ENCODE measurements around the gene PC. TPM values are rescaled to one million over a fixed set of nuclear protein-coding genes. Genes with fewer than 3 reads are reported as not detected.
"Not testable (repeated sequence)": the region's sequence is repeated elsewhere in the genome, so short reads cannot be mapped to it uniquely, and the experiment has no call there.

The PC gene, protein sequence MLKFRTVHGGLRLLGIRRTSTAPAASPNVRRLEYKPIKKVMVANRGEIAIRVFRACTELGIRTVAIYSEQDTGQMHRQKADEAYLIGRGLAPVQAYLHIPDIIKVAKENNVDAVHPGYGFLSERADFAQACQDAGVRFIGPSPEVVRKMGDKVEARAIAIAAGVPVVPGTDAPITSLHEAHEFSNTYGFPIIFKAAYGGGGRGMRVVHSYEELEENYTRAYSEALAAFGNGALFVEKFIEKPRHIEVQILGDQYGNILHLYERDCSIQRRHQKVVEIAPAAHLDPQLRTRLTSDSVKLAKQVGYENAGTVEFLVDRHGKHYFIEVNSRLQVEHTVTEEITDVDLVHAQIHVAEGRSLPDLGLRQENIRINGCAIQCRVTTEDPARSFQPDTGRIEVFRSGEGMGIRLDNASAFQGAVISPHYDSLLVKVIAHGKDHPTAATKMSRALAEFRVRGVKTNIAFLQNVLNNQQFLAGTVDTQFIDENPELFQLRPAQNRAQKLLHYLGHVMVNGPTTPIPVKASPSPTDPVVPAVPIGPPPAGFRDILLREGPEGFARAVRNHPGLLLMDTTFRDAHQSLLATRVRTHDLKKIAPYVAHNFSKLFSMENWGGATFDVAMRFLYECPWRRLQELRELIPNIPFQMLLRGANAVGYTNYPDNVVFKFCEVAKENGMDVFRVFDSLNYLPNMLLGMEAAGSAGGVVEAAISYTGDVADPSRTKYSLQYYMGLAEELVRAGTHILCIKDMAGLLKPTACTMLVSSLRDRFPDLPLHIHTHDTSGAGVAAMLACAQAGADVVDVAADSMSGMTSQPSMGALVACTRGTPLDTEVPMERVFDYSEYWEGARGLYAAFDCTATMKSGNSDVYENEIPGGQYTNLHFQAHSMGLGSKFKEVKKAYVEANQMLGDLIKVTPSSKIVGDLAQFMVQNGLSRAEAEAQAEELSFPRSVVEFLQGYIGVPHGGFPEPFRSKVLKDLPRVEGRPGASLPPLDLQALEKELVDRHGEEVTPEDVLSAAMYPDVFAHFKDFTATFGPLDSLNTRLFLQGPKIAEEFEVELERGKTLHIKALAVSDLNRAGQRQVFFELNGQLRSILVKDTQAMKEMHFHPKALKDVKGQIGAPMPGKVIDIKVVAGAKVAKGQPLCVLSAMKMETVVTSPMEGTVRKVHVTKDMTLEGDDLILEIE
- 10 to 100 TPM in 1 of 4 donors, 1 to 10 TPM in 3; 2.0 to 11.8 (median 5.1) TPM for total RNA-seq
- 10 to 100 TPM; 27.0 to 40.2 (median 34.2) TPM for polyA plus RNA-seq

DNA sequence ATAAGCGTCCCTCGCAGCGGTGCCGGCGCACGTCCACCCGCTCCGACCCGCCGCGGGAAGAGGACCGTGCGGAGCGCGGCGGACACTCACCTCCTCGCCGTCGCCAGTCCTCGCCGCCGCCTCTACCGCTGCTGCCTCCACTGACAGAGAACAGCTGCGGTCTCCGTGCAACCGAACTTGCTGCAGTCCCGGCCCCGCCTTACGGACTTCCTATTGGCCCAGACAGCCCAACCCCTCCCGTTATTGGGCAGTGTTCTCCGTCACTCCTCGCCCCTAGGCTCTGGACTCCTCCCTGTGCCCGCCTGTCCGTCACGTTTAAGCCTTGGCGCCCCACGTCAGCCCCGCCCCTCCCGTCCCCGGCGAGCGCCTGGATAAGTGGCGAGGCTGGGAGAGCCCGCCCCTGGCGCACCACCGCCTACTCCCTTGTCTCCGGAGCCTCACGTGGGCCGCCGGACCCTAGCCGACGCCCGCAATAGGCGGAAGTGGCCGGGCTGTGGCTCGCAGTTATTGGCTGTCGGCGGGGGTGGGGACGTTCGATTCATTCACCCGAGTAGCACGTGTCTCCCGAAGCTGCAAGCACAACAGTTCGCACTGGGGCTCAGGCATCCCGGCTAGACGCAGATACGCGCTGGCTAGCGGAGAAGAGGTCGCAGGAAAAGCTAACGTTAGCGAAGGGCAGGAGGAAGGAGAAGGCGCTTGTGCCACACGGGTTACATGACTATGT lies at the start of gene PC:
TSS of gene PC (minus strand) at position 152 of the 724 bp plus-strand sequence. CDS start 86,224 bp downstream, outside the sequence.
- 1% methylated on average over 74 of the region's 74 CpGs for WGBS, 2 donors
- Histone ChIP-seq H3K36me3 (no peaks in the 10 kb centered on the region), H3K27me3 (no peaks in the 10 kb centered on the region), H3K27ac (peak within 1 kb of the TSS; percentile 76 to 81 (median 78)), H3K9me3 (no peaks in the 10 kb centered on the region), H3K4me1 (peaks cover 0 to 17% (median 14%) of the 10 kb centered on the region in 4 donors), H3K4me3 (peak within 1 kb of the TSS; percentile 55 to 80 (median 70))
- TF ChIP-seq POLR2AphosphoS5 (IDR thresholded peaks at IDR 0.05) (peak; percentile 75 to 93 (median 92)), EP300 (IDR thresholded peaks at IDR 0.05) (no peak), CTCF (IDR thresholded peaks at IDR 0.05) (no peak), POLR2A (IDR thresholded peaks at IDR 0.05) (peak; percentile 36 to 77)
- intact Hi-C loops (cut with DNase I) = no loop called here
- DNase-seq = peak; percentile 100

DNA sequence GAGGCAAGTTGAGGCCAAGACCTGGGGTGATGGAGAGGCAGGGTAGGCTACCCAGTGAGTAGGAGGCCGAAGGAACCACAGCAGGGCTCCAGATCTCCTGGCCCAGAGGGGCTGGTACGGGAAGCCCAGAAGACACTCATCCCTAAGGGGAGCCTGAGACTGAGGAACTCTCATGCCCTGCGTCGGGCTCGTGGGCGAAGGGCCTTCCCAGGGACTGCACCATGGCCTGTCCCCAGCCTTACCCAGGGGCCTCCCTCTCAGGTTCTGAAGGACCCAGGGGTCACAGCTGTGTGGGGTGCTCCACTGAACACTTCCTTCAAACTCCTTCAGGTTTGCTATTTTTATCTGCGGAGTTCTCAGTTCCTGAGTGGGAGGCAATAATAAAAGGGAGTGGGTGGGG lies 48.9 kb upstream of the PC start:
- no peak for DNase-seq
- H3K27me3 ChIP-seq = no peaks in the 10 kb centered on the region
- TF ChIP-seq CTCF (IDR thresholded peaks at IDR 0.05) (no peak), POLR2A (IDR thresholded peaks at IDR 0.05) (no peak), POLR2AphosphoS5 (IDR thresholded peaks at IDR 0.05) (no peak), EP300 (IDR thresholded peaks at IDR 0.05) (no peak)
- no peaks in the 10 kb centered on the region for H3K9me3 ChIP-seq
- H3K27ac ChIP-seq = no peak overlapping the region
- 95 to 97% methylated on average over 7 of the region's 7 CpGs for WGBS, 2 donors
- no peaks in the 10 kb centered on the region for H3K4me1 ChIP-seq
- intact Hi-C loops (cut with DNase I) = no loop called here
- no peaks in the 10 kb centered on the region for H3K36me3 ChIP-seq
- no peak overlapping the region for H3K4me3 ChIP-seq

DNA sequence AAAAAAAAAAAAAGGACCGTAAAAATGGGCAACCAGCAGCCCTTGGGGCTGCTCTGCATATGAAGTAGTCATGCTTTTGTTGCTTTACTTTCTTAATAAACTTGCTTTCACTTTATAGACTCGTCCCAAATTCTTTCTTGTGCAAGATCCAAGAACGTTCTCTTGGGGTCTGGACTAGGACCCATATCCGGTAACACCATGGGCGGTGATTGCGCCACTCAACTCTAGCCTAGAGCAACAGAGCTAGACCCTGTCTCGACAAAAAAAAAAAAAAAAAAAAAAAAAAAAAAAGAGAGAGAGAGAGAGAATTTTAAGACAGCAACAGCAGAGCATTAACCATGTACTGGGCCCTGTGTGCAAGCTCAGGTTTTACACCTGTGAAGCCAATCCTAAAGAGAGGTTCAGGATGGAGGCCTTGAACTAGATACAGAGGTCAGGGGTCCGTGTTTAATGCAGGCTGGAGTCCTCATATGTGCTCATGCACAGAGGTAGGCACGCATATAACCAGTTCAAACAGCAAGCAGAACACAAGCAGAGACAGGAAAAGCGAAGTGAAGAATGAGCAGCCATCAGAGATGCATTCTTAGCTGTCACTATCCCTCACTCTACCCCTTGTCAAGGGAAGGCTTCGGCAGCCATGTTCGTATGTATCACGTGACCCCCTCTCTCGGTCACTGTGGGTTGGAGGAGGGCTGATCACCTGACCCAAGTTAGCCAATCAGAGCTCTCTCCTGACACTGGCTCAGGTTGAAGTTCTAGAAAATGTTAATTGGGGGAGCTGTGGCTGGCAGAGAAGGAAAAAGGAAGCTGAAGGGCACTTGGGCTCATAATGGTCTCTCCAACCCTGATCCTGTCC lies 48.1 kb upstream of the PC start:
- DNase-seq = no peak
- H3K4me3 ChIP-seq = no peak overlapping the region
- H3K9me3 ChIP-seq = no peaks in the 10 kb centered on the region
- no peaks in the 10 kb centered on the region for H3K4me1 ChIP-seq
- intact Hi-C loops (cut with DNase I) = no loop called here
- no peak for TF ChIP-seq POLR2AphosphoS5 (IDR thresholded peaks at IDR 0.05)
- 90 to 91% methylated on average over 14 of the region's 14 CpGs for WGBS, 2 donors
- H3K27ac ChIP-seq = no peak overlapping the region
- H3K36me3 ChIP-seq = no peaks in the 10 kb centered on the region
- no peaks in the 10 kb centered on the region for H3K27me3 ChIP-seq

DNA sequence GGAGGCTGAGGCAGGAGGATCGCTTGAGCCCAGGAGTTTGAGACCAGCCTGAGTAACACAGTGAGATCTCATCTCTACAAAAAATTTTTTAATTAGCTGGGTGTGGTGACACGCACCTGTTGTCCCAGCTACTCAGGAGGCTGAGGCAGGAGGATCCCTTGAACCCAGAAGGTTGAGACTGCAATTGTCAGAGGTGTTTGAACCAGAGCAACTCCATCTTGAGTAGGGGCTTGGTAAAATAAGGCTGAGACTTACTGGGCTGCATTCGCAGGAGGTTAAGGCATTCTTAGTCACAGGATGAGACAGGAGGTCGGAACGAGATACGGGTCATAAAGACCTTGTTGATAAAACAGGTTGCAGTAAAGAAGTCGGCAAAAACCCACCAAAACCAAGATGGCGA lies 47.0 kb upstream of the PC start:
- H3K9me3 ChIP-seq; H3K27ac ChIP-seq; H3K4me3 ChIP-seq; intact Hi-C loops (cut with DNase I); DNase-seq; H3K36me3 ChIP-seq; H3K27me3 ChIP-seq; H3K4me1 ChIP-seq: not testable (repeated sequence)
- 89 to 93% methylated on average over 8 of the region's 8 CpGs for WGBS, 2 donors

All from sigmoid colon (tissue), 7 donors.